ENCODE measurements around the gene DCC.
A peak's percentile ranks its signal among the peaks of the same experiment; 100 is the strongest.

DCC gene

GRCh38 chr18:52945552-52945951 is 605.6 kb downstream of the DCC start:
- DNase-seq, result no peak

DNA sequence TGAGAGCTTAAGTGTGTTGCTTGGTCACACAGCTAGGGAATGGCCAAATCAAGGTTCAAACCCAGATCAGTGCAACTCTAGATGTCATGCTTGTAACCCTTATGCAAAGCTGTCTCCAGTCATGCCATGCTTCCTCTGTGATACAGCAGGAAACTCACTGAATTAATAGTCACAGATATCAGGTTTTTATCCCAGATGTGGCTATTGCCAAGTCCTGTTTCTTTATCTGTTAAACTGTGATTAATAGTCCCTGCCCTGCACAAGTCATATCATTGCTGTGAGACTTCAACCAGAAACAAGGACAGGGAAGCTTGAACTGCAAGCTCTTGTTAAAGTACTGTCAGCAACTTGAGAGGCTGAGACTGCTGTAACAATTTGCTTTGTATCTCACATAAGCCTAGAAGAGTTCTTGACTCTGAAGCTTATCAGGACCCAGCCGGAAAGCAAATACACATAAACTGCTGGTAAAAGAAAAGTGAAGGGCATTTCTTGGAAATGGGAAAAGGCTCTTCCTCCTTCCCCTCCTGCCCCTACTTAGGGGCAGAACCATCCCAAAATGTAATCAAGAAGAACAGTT is 609.0 kb downstream of the DCC start:
- no peak for DNase-seq

DNA sequence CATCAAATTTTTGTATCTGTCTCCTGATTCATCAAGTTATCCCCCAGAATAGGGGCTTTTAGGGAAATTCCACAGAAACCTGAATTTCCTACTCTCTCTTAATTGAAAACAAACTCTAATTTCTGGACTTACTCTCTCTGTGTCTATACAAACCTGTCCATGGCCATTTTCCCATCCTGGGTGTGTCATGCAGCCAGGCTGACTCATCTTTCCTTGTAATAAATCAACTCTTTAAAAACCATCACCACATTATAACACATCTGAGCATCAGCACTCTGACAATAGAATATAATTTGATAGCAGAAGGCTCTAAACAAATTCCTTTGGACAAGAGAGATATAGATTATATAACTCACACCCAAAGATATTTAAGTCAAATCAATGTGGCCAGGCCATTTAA is 610.2 kb downstream of the DCC start:
- no peak for DNase-seq

- no peak for DNase-seq
These were observed 613.4 kb downstream of the DCC start for GRCh38 chr18:52953387-52953786.

GRCh38 chr18:52963481-52963880 is 623.5 kb downstream of the DCC start:
- no peak for DNase-seq

DNA sequence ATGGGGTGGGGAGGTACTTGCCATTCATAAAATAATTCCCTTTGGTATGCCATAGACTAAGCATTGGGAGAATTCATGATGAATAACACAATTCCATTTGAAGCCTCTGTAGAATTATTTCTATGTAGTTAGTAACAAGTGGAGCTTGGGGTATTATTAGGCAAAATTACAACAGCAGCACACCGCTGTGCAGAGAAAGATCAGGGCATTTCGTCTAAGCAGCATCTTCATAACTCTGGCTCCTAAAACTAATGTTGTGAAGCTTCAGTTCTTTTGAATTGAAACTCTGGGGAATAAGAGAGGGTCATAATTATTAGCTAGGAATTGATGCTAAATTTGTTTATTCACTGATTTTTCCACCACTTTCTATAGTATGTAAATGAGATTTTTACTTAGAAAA is 630.7 kb downstream of the DCC start:
- no peak for DNase-seq

DNA sequence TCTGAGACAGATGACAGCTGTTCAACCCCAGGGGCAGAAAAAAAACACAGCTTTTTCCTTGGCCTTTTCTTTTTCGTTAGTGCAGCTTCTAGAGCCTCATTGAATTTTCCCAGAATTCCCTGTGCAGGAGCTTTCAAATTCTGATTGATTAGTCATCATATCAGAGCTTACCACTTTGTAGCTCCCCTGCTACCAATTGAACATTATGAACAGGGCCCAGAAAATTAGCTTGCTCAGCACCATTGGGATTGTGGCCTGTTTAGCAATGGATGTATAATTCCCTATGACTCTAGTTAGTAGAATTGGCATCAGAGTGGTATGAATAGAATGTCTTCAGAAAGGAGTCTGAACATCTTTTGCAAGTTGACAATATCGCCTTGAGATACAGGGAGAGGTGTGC is 631.1 kb downstream of the DCC start:
- no peak for DNase-seq

DNA sequence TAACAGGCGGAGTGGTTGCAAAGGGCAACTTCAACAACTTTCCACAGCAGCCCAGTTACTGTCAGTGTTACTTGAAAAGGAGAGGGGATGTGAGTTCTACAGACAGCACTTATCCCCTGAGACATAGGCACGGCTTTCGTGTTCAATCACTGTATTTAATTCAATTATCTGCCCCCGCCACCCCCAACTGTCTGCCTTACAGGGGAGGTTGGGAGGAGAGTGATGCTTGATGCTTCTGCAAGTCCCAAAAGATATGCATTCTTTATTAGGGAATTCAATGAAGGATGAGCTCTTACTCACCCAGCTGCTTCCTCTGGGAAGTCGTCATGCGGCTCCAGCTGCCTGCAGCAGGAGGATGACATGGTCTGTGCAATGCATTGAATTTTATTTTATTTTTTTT is 639.9 kb downstream of the DCC start:
- no peak for DNase-seq

DNA sequence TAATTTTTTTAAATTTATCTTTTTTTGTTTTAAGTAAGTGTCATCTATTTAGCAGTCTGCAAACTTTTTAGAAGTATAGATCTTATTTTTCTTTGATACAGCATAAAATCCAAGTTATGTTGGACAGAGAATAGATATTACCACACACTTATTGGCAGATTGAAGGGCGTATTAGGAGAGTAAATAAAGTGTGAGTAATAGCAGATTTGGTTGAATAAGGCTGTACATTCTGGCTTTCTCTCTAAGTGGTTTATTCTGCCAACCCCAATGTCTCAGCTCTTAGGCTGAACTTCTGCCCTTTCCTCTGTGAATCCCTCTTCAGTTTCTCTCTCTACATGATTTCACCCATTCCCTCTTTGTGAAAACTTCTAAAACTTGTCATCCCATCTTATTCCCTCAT is 651.2 kb downstream of the DCC start:
- DNase-seq, result no peak

GRCh38 chr18:52992041-52992440 is 652.0 kb downstream of the DCC start:
- no peak for DNase-seq

DNA sequence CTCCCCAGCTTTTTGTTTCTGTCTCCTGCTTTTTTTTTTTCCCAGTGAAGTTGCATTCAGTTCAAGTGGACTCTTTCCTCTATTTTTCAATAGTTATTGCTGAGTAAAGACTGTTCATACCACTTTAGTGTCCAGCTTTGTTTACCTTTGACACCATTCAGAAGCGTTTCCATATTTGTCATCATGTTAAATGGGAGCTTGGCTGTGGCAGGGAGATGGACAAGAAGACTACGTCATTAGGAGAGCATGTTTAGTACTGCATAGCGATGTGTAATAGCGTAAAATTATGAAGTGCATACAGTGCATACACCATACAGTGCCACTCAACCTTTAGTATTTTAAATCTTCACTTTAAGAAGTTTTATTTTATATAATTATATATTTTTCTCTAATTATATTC is 655.9 kb downstream of the DCC start:
- DNase-seq, result peak; percentile 63

DNA sequence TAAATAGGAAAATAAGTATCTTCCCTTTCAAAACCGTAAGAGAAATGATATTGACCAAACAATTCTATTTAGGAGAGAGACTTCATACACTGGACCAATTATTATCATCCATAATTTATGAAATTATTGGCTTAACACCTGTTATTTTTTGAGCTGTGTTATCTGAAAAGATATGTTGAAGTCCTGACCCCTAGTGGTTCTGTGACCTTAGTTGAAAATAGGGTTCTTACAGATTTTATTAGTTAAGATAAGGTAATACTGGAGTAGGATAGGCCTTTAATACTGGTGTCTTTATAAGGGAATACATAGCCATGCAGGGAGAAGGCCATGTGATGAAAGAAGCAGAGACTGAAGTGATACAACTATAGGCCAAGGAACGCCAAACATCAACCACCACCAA is 659.6 kb downstream of the DCC start:
- no peak for DNase-seq

DNA sequence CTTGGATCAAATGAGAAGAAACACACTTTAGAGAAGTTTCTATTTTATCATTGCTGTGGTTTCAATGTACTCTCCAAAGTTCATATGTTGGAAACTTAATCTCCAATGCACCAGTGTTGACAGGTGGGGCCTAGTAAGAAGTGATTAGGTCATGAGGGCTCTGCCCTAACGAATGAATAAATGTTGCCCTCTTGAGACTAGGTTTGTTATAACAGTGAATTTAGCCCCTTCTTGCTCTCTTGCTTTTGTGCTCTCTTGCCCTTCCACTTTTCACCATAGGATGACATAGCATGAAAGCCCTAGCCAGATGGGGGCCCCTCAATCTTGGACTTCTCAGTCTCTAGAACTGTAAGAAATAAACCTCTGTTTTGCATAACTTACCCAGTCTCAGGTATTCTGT is 664.8 kb downstream of the DCC start:
- no peak for DNase-seq

DNA sequence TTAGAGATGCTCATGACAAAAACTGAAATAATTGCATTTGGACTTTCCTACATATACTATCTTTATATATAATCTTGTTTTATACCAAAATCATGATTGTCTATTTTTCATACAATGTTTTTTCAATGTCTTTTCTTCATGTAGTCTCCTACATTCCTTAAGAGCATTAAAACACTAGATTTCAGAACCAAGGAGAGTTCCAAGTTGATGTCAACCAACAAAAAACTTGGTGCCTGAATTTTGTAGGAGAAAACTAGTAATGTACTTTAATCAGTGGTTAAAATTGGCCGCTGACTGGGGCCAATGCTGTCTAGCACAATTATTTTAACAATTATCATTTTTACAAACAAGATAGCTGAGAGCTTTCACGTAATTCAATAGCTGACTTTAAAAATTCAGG is 678.8 kb downstream of the DCC start:
- DNase-seq, result no peak

GRCh38 chr18:53025247-53025646 is 685.2 kb downstream of the DCC start:
- peak; percentile 30 for DNase-seq

DNA sequence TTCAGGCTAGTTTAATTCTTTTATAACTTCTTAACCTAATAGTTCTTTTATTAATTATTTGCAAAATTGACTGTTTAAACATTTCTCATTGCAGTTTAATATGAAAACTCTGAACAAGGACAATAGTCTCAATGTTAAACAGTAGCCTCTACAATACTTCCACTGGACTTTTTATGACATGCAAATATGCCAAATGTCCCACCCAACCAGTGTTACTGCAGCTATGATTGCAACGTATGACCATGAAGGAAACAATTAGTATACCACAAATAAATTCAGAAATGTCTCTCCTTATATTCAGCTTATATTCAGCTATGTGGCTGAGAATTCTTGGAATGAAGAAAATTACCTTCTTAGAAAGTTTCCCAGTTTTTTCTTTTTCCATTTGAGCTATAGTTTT is 688.6 kb downstream of the DCC start:
- DNase-seq, result no peak

- no peak for DNase-seq
These were observed 693.1 kb downstream of the DCC start for GRCh38 chr18:53033128-53033527.

DNA sequence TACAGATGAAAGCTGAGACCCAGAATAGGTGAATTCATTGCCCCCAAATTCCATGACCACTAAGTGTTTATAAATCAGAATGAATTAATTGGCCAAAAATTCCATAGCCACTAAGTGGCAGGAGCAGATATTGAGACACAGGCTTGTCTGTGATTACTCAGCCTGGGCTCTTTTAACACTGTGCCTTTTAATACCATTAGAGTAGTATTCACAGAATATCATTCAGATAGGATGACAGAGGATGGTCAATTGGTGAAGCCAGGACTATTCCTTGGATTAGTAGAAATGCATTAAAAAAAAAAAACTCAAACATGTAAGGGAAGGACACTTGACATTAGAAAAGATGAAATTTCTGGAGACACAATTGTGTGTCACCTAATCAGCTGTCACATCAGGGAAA is 698.6 kb downstream of the DCC start:
- no peak for DNase-seq

GRCh38 chr18:53040286-53040685 is 700.3 kb downstream of the DCC start:
- DNase-seq, result no peak

- DNase-seq, result no peak
These were observed 716.1 kb downstream of the DCC start for GRCh38 chr18:53056064-53056463.

DNA sequence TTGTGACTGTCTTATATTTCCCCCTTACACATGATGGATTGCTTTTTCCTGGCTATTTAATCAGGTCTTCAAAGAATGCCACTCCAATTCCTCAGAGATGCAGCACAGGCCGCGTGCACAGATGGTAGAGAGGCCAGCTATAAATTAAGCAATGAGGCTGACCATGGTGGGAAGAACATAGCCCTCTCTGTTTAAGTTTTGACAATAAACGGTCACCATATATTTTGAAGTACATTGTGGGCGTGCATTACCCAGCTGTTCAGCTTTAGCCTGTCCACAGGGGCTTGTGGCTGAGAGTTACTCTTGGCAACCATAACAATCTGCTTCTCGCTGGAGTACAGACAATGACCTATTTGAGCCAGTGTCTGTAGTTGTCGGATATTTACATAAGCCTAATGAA is 730.8 kb downstream of the DCC start:
- DNase-seq, result peak; percentile 74

DNA sequence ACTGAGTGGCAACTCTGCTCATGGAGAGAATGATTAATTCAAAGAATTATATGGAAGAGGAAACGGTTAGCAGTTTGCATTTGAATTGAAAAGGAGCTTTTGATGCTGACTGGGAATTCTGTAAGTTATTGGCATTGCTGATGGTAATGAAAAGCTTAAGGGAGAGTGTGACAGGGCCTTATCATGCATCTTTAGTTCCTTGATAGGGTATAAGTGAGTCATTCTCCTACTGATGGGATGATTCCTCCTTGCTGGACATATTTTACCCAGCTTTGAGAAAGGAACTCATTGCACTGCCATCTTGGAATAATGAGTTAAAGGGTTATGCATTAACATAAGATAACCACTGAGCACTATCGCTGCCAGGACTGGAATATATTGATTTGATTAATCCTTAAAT is 740.7 kb downstream of the DCC start:
- no peak for DNase-seq

DNA sequence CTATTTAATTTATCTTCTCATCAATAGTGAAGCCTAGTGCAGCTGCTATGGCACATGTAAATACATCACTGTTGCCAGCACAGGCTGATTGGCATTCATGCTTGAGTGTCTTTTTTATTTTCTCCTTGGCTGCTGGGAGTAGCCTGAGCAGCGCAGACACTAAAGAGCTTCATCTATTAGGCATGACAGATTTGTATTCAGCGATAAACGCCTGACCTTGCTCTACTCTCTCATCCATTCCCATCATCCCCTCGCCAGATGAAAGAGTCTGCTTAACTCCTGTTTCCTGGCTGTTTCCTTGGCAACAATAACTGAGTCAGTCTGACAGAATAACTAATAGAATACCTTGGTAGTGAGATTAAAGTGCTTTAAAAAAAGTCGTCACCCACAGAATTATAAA is 753.6 kb downstream of the DCC start:
- no peak for DNase-seq

- no peak for DNase-seq
These were observed 761.6 kb downstream of the DCC start for GRCh38 chr18:53101536-53102105.

DNA sequence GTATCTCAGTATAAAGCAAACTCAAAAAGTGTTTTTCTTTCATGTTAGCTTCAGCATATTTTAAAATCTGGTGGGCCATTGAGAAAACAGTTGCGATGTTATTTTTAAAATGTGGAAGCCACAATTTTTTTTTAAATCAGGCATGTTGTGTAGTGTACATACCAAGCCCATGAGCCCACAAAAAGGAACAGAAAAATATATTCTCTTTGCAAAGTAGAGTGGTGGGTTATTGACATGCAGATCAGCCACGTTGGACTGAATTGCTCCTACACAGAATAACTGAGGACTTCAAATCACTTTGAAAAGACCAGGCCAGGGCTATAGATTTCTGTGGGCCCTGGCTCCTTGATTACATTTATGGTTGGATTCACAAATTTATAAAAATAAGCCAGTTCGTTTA is 774.4 kb downstream of the DCC start:
- no peak for DNase-seq

All from DMS153 (cell line).